ENCODE results near the gene BRME1.
A peak's percentile ranks its signal among the peaks of the same experiment; 100 is the strongest.
"Not testable (repeated sequence)": the region's sequence is repeated elsewhere in the genome, so short reads cannot be mapped to it uniquely, and the experiment has no call there.

BRME1 gene

DNA sequence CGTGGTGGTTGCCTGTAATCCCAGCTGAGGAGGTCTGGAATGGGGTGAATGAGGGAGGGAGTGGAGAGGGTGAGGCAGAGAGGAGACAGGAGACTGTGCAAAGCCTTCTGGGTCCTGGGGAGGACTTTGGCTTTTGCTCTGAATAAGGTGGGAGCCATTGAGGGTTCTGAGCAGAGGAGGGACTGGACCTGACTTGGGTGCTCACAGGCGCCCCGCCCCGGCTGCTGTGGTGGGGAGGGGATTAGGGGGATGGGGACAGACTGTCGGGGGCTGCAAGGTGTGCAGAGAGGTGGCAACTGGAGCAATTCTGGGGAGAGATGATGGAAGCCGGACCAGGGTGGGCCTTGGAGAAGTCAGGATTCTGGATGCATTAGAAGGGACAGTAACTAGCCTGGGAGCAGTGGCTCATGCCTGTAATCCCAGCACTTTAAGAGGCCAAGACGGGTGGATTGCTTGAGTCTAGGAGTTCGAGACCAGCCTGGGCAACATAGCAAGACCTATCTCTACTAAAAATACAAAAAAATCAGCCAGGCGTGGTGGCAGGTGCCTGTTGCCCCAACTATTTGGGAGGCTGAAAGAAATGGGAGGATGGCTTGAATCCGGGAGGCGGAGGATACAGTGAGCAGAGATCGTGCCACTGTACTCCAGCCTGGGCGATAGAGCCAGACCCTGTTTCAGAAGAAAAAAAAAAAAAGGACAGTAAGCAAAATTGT is 45.1 kb downstream of the BRME1 start:
- Mint-ChIP-seq H3K9me3 (no peaks in the 10 kb centered on the region), H3K4me1 (peaks cover 19 to 39% of the 10 kb centered on the region in 2 donors), H3K36me3 (no peaks in the 10 kb centered on the region), H3K4me3 (peak overlapping the region; percentile 54 to 95), H3K27ac (no peak overlapping the region), H3K27me3 (peaks cover 18 to 26% of the 10 kb centered on the region in 2 donors)
- no peak for DNase-seq
- no peak for ATAC-seq (replicated peaks)

DNA sequence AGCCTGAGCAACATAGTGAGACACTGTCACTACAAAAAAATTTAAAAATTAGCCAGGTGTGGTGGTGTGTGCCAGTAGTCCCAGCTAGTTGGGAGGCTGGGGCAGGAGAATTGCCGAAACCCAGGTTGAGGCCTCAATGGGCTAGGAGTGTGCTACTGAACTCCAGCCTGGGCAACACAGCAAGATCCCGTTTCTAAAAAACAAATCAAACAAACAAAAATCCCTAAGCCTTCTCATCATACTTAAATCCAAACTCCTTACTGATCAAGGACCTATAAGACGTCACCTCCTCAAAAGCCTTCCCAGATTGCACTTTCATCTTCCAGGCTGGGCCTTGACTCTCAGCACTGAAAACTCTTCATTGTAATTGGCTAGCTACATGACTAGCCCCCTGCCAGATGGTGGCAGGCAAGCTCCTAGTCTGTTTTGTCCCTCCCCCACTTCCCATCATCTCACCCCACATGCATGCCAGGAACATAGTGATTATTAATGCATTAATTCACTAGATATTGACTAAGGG is 46.5 kb downstream of the BRME1 start:
- Mint-ChIP-seq H3K9me3 (no peaks in the 10 kb centered on the region), H3K4me1 (peaks cover 14 to 39% of the 10 kb centered on the region in 2 donors), H3K27ac (no peak overlapping the region), H3K27me3 (peaks cover 14 to 20% of the 10 kb centered on the region in 2 donors), H3K4me3 (no peak overlapping the region), H3K36me3 (no peaks in the 10 kb centered on the region)
- ATAC-seq (replicated peaks): no peak
- DNase-seq: no peak

DNA sequence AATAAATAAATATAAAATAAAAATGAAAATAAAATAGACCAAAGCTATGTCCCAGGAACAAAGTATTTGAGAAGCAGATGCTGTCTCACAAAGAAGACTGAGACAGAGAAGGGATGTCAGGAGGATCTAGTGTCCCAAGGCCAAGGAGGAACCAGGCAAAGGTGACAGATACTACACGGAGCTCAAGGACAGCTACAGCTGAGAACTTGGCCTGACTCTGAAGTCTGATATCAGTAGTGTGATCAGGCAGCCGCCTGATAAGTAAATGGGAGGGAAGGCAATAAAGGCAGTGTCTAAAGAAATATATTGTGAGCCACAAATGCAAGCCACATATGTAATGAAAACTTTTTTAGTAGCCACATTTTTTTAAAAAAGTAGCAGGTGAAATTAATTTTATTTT is 49.4 kb downstream of the BRME1 start:
- ATAC-seq (replicated peaks): no peak
- H3K27ac Mint-ChIP-seq: no peak overlapping the region
- no peak for DNase-seq
- no peaks in the 10 kb centered on the region for H3K27me3 Mint-ChIP-seq
- peaks cover 6 to 16% of the 10 kb centered on the region in 2 donors for H3K4me1 Mint-ChIP-seq
- H3K4me3 Mint-ChIP-seq: no peak overlapping the region
- H3K36me3 Mint-ChIP-seq: no peaks in the 10 kb centered on the region
- H3K9me3 Mint-ChIP-seq: no peaks in the 10 kb centered on the region

DNA sequence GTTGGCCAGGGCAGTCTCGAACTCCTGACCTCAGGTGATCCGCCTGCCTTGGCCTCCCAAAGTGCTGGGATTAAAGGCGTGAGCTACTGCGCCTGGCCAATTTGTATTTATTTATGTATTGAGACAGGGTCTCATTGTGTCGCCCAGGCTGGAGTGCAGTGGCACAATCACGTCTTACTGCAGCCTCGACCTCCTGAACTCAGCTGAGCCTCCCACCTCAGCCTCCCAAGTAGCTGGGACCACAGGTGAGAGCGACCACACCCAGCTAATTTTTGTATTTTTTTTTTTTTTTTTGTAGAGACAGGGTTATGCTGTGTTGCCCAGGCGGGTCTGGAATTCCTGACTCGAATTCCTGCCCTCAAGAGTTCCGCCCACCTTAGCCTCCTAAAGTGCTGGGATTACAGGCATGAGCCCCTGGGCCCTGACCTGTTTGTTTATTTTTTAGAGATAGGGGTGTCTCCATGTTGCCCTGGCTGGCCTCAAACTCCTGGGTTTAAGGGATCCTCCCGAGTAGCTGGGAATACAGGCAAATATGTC is 53.7 kb downstream of the BRME1 start:
- not testable (repeated sequence) for H3K9me3 Mint-ChIP-seq, H3K4me3 Mint-ChIP-seq
- peak overlapping the region; percentile 9 for H3K27ac Mint-ChIP-seq

DNA sequence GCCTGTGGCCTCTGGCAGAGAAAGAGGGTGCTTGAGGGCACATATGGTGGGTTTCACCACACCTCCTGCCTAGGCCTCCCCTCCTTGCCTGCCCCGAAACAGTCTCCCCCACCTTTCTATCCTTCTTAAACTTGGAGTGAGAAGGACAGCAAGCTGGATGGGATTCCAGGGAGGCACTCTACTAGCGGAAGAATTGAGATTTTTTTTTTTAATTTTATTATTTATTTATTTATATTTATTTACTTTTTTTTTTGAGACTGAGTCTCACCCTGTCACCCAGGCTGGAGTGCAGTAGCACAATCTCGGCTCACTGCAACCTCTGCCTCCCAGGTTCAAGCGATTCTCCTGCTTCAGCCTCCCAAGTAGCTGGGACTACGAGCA is 54.2 kb downstream of the BRME1 start:
- not testable (repeated sequence) for H3K4me3 Mint-ChIP-seq; ATAC-seq (replicated peaks); H3K9me3 Mint-ChIP-seq; H3K27ac Mint-ChIP-seq; DNase-seq; H3K36me3 Mint-ChIP-seq; H3K27me3 Mint-ChIP-seq
- H3K4me1 Mint-ChIP-seq: peaks cover 11 to 33% of the 10 kb centered on the region in 2 donors

More for the DNA sequence above, 53.7 kb downstream of the BRME1 start:
- not testable (repeated sequence) for DNase-seq; ATAC-seq (replicated peaks); H3K27me3 Mint-ChIP-seq; H3K36me3 Mint-ChIP-seq
- peaks cover 10 to 28% of the 10 kb centered on the region in 2 donors for H3K4me1 Mint-ChIP-seq

DNA sequence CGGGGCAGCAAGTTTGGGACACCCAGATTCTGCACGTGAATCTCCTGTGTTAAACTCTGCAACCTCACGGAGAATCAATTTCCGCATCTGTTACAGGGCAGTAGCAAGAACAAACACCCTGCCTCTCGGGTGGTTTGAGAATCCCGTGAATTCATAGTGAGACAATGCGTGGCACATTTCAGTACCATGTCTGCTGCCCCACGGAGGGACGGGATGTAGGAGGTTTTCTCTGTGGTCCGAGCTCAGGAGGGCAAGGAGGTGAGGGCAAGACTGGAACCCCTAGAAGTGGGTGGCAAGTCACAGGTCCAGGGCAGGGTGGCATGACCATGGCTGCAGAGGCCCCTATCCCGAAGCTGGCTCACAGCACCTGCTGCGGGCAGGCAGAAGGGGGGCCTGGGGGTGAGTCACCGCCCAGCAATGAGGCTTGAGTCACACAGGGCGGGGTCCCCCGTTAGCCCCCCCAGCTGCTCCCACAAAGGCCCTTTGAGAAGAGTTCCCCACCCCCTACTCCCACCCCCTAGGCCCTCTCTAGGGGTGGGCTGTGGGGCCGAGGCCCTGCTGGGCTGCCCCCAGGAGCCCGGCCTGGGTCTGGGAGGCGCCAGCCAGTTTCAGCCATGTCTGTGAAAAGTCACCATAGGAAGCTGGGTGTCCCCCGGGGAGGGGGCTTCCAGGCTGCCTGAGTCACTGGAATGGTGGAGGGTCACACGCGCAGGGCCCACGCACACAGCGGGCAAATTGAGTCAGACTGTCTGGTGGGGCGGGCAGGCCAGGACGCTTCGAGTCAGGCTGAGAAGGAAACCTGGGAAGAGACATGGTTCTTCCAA is 54.8 kb downstream of the BRME1 start:
- DNase-seq (no peak), ATAC-seq (replicated peaks) (no peak)
- H3K9me3 Mint-ChIP-seq: no peaks in the 10 kb centered on the region

DNA sequence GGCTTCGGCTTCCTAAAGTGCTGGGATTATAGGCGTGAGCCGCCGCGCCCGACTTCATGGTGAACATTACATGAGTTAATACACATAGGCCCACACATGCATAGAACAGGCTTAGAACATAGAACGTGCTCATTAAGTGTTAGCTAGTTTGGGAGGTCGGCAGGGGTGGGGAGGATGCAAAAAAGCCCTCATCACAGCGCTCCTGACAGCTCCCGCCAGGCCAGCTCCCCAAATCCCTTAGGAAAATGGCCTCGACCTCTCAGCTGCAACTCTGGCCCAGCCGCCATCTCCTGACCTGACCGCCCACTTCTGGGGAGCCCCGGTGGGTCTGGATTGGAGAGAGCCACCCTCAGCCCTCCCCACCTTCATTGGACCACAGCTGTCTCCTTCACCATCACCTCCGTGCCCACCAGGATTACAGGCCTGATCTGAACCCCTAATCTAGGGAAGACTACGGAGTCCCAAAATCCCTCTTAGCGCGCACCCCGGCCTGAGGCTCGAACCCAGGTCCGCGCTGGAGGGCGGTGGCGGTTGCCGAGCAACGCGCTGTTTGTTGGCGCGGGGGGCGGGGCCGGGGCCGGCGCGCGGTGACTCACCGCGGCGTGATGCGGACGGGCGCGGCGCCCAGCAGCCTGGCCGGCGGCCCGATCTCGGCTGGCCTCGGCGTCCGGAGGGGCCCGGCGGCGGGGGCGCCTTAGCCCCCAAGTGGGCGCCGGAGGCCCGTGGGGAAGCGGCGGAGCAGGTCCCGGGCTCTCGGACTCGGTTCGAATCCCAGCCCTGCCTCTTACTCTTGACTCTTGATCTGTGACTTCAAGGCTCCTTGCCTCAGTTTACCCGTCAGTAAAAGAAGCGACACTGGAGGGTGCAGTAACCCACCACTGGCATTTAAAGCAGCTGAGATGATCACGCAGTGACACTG is 55.7 kb downstream of the BRME1 start:
- H3K27ac Mint-ChIP-seq: peak overlapping the region; percentile 90
- no peaks in the 10 kb centered on the region for H3K27me3 Mint-ChIP-seq
- H3K36me3 Mint-ChIP-seq: no peaks in the 10 kb centered on the region
- peaks cover 21 to 42% of the 10 kb centered on the region in 2 donors for H3K4me1 Mint-ChIP-seq
- ATAC-seq (replicated peaks) (peak; percentile 9 to 33), DNase-seq (peak; percentile 61)
- H3K4me3 Mint-ChIP-seq: peak overlapping the region; percentile 61 to 74
- H3K9me3 Mint-ChIP-seq: no peaks in the 10 kb centered on the region

More for the DNA sequence above, 54.8 kb downstream of the BRME1 start:
- Mint-ChIP-seq H3K4me3 (peak overlapping the region; percentile 48 to 61), H3K27me3 (no peaks in the 10 kb centered on the region), H3K27ac (peak overlapping the region; percentile 90), H3K4me1 (peaks cover 17 to 39% of the 10 kb centered on the region in 2 donors), H3K36me3 (no peaks in the 10 kb centered on the region)

DNA sequence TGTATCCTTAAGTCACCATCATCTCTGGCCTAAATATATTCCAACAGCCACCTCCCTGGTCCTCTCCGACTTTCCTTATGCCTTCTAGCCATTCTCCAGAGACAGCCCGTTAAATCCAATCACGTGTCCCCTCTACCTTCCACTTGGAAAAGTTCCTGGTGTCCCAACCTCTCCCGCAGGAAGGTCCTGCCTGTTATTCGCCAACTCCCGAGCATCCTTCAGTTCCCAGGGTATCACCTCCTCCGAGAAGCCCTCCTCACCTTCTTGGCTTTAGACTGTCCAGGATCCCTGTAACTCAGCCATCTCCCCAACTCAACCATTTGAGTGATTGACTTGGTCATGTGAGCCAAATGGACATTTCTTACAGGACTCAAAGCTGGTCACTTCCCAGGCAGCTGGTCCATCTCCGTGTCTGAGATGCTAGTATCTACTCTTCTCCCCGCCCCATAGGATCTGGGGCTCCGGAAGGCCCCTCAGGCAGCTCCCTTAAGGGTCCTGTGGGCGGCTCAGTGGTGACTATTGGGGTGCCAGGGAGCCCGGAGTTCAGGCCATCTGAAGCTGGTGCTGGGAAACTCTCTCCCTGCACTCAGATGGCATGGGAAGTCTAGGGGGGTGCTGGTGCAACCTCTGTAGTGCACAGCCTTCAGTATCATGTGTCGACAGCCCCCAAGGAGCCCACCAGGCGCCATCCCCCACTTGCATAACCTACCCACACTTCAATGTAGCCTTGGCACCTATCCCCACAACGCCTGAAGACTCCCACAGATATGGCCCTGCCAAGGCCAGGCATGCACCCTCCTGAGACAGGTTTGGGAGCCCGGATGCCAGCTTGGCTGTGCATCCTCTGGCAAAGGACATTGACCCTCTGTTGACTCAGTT is 56.9 kb downstream of the BRME1 start:
- Mint-ChIP-seq H3K27ac (peak overlapping the region; percentile 7), H3K9me3 (no peaks in the 10 kb centered on the region), H3K36me3 (no peaks in the 10 kb centered on the region), H3K4me3 (peak overlapping the region; percentile 18 to 40), H3K27me3 (no peaks in the 10 kb centered on the region), H3K4me1 (peaks cover 30 to 51% of the 10 kb centered on the region in 2 donors)
- DNase-seq (no peak), ATAC-seq (replicated peaks) (no peak)

DNA sequence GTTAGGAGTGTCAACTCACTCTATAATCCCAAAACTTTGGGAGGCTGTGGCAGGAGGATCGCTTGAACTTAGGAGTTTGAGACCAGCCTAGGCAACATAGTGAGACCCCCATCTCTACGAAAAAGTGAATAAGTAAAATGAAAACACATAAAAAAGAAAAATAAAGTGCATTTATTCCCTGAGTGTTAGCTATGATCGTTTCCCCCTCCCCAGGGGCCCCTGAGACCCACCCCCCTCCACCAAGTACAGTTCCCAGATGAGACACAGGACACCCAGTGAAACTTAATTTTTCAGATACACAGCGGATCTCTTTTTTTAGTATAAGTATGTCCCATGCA is 57.6 kb downstream of the BRME1 start:
- ATAC-seq (replicated peaks) (no peak), DNase-seq (no peak)
- peak overlapping the region in 1 of 2 donors; percentile 87 for H3K4me3 Mint-ChIP-seq
- H3K36me3 Mint-ChIP-seq: no peaks in the 10 kb centered on the region
- H3K4me1 Mint-ChIP-seq: peaks cover 36 to 58% of the 10 kb centered on the region in 2 donors
- H3K9me3 Mint-ChIP-seq: no peaks in the 10 kb centered on the region
- H3K27ac Mint-ChIP-seq: no peak overlapping the region
- no peaks in the 10 kb centered on the region for H3K27me3 Mint-ChIP-seq

DNA sequence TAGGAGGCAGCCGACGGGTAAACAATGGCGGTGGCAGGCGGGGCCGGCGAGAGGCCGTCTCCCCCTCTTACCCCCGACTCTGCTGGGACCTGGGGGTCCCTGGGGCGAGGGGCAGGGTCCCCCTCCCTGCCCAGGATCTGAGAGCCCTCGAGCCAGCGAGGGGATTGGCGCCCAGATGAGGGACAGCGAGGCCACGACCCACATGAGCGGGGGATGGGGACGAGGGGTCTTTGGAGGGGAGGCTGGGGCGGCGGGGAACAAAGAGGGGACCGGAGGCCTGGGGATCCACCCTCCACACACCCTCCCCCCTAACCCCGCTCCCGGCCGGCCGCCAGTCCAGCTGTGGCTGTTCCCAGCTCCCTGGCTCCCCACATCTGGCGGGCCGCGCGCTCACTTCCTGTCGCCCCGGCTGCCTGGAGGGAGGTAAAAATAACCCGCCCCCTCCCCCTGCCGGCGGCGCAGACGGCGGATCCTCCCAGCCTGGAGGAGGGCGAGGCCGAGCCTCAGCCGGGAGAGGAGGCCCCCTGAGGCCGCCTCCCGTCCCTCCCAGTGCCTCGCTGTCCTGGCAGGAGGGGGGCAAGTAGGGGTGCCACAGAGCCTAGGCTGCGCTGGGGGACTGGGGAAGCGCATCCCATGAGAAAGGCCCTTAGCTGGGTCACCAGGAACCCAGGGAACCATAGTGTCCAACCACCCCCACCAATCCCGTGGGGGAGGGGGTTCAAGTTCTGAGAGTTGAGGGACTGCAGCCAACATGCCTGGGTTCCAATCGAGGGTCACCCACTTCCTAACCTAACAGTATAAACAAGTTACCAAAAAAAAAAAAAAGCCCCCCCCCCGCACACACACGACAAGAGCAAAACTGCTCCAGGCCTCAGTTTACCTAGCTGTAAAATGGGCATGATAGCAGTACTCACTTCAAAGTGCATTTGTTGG is 58.2 kb downstream of the BRME1 start:
- Mint-ChIP-seq H3K27me3 (no peaks in the 10 kb centered on the region), H3K9me3 (no peaks in the 10 kb centered on the region), H3K4me3 (peak overlapping the region; percentile 80 to 87), H3K4me1 (peaks cover 38 to 64% of the 10 kb centered on the region in 2 donors), H3K27ac (peak overlapping the region; percentile 100), H3K36me3 (peaks cover 2 to 3% of the 10 kb centered on the region in 2 donors)
- ATAC-seq (replicated peaks): peak; percentile 18 to 25
- DNase-seq: peak; percentile 65

DNA sequence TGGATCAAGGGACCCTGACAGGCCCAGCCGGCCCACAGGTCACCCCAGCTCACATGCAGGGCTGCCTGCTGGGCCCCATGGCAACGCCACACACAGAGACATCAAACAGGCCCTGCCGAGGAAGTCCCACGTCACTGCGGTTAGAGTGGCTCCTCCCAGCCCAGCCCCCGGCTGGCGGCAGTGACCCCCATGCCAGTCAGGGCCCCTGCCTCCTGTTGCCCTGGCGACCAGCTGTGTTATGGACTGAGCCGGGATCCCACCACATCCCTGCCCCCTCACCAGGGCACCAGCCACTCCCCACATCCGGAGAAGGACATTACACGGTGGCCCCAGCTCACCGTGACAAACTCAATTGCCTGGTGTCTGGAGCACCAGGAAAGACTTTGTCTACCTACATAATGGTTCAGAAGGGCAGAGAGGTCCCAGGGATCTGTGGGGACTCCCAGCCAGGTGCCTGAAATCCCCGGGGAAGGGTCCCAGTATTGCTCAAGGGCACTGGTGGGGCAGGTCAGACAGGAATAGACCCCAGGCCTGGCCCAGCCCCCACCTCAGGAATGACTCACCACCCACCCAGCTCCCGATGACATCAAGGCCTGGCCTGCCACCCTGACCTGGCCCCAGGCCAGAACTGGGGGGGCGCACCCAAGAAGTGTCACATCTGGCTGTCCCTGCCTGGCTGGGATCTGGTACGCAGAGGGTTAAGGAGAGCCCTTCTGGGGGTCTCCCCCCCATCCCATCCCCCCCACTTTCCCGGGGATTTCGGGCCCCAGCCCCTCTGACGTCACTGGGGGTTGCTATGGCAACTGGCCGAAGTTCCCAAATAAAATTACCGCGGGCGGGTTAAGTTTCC is 59.1 kb downstream of the BRME1 start:
- ATAC-seq (replicated peaks) (peak; percentile 80), DNase-seq (peak; percentile 96)
- no peaks in the 10 kb centered on the region for H3K27me3 Mint-ChIP-seq
- H3K27ac Mint-ChIP-seq: peak overlapping the region; percentile 100
- peaks cover 2 to 7% of the 10 kb centered on the region in 2 donors for H3K36me3 Mint-ChIP-seq
- H3K9me3 Mint-ChIP-seq: no peaks in the 10 kb centered on the region
- H3K4me1 Mint-ChIP-seq: peaks cover 38 to 68% of the 10 kb centered on the region in 2 donors
- peak overlapping the region; percentile 80 to 87 for H3K4me3 Mint-ChIP-seq
